IPS-18a (cell line): ENCODE data around the gene EIF2B1.
A peak's percentile ranks its signal among the peaks of the same experiment; 100 is the strongest.

ENCODE experiments used
- H3K27ac ChIP-seq: one replicate; pipeline ENCODE4 v1.5.1; 2013; ENCODE audit warnings: low read length
- H3K27me3 ChIP-seq: one replicate; pipeline ENCODE4 v1.6.1; 2013; ENCODE audit warnings: mild to moderate bottlenecking, low read length; ENCODE audit not compliant: control insufficient read depth, insufficient read depth
- H3K36me3 ChIP-seq: one replicate; pipeline ENCODE4 v1.6.1; 2013; ENCODE audit warnings: low read depth, low read length; ENCODE audit not compliant: control insufficient read depth
- H3K4me1 ChIP-seq: one replicate; pipeline ENCODE4 v1.6.1; 2013; ENCODE audit warnings: low read depth, low read length; ENCODE audit not compliant: control insufficient read depth
- H3K4me3 ChIP-seq: one replicate; pipeline ENCODE4 v1.5.1; 2013; ENCODE audit warnings: low read length
- H3K9ac ChIP-seq: one replicate; pipeline ENCODE4 v1.6.1; 2013; ENCODE audit warnings: mild to moderate bottlenecking, low read length, moderate library complexity
- H3K9me3 ChIP-seq: one replicate; pipeline ENCODE4 v1.6.1; 2013; ENCODE audit warnings: low read depth, low read length; ENCODE audit not compliant: control insufficient read depth

EIF2B1 gene

DNA sequence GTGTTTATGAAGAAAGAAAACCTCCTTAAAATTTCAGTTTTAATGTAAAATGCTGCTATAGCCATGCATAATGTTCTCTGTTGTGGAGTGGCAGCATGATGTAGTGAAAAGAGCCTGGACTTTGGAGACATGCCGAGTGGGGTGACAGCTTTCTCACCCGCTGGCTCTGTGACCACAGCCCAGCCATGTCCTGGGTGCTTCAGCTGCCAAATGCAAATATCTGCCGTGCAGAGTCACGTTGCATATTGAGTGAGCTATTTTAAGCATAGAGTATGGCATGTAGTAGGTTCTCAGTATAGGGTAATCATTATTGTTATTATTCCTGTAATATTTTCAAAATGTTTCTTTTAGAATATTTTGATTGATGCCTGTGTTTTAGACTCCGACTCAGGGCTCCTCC lies 21.9 kb upstream of the EIF2B1 start:
- Histone ChIP-seq H3K9me3 (no peaks in the 10 kb centered on the region), H3K36me3 (peaks cover 31% of the 10 kb centered on the region), H3K27ac (no peak overlapping the region), H3K4me3 (no peak overlapping the region), H3K27me3 (no peaks in the 10 kb centered on the region), H3K4me1 (no peaks in the 10 kb centered on the region), H3K9ac (no peak overlapping the region)

DNA sequence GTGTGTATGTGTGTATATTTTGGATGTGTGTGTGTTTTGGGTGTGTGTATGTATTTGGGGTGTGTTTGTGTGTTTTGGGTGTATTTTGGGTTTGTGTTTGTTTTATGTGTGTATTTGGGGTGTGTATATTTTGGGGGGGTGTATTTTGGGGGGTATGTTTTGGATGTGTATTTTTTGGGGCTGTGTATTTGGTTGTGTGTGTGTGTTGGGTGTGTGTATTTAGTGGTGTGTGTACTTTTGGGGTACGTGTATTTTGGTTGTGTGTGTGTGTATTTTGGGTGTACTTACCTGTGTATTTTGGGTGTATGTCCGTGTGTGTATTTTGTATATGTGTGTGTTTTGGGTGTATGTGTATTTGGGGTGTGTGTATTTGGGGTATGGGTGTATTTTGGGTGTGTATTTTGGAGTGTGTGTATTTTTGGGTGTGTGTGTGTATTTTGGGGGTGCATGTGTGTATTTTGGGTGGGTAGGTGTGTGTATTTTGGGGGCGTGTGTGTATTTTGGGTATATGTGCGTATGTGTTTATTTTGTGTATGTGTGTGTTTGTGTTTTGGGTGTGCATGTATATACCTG lies 20.7 kb upstream of the EIF2B1 start:
- Histone ChIP-seq H3K4me1 (no peaks in the 10 kb centered on the region), H3K9me3 (no peaks in the 10 kb centered on the region), H3K9ac (no peak overlapping the region), H3K27me3 (no peaks in the 10 kb centered on the region), H3K27ac (no peak overlapping the region), H3K36me3 (peaks cover 28% of the 10 kb centered on the region), H3K4me3 (no peak overlapping the region)

DNA sequence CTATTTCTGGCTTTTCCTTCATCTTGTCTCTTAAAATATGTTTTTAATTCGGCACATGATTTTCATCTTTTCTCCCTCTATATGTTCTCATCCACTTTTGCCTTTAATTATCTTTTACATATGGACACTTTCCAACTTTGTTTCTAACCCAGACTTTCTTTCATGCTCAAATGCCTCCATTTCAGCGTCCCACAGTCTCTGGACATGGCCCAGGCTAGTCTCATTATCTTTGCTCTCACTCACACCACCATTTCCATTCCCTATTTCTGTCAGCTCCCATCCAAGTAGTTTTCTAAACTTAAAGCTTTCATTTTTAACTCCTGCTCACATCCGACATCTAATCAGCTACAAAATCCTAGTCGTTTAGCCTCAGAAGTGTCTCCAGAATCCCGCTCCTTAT lies 14.9 kb upstream of the EIF2B1 start:
- Histone ChIP-seq H3K9me3 (no peaks in the 10 kb centered on the region), H3K4me1 (no peaks in the 10 kb centered on the region), H3K4me3 (no peak overlapping the region), H3K27me3 (no peaks in the 10 kb centered on the region), H3K27ac (no peak overlapping the region), H3K36me3 (peaks cover 41% of the 10 kb centered on the region), H3K9ac (no peak overlapping the region)

DNA sequence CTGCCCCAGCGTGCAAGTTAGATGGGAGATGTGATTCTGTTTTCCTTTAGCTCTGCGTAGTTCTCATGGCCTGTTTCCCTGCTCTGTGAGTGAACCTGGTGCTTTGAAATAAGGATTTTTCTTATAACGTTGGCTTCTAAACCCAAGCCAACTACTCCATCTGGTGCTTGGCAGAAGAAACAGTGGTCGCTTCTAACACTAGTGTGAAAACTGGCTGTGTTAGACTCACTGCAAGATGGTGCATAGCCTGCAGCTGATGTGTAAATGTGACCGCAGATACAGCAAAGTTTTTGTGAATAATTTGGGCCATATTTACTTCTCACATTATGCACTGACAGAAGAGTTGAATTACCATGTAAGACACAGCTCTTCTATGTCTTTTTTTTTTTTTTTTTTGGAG lies 12.4 kb upstream of the EIF2B1 start:
- no peaks in the 10 kb centered on the region for H3K4me1 ChIP-seq
- peaks cover 37% of the 10 kb centered on the region for H3K36me3 ChIP-seq
- no peak overlapping the region for H3K27ac ChIP-seq
- H3K27me3 ChIP-seq, result no peaks in the 10 kb centered on the region
- H3K9ac ChIP-seq, result no peak overlapping the region
- H3K9me3 ChIP-seq, result no peaks in the 10 kb centered on the region
- no peak overlapping the region for H3K4me3 ChIP-seq

DNA sequence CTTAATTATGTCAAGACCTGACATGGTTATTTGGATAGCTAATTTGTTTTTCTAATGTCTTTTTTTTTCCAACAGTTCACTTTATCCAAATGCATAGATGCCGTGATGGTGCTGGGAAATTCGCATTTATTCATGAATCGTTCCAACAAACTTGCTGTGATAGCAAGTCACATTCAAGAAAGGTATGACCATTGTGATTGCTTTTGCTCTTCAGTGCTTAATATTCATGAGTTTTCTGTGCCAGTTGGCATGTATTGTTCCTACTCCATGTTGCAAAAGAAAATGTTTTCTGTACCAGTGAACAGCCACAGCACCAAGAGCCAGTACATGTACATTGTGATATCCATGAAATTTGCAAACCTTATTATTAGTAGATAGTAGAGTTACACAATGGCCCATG lies 11.9 kb upstream of the EIF2B1 start:
- Histone ChIP-seq H3K27ac (no peak overlapping the region), H3K36me3 (peaks cover 33% of the 10 kb centered on the region), H3K4me3 (no peak overlapping the region), H3K27me3 (no peaks in the 10 kb centered on the region), H3K9me3 (no peaks in the 10 kb centered on the region), H3K4me1 (no peaks in the 10 kb centered on the region), H3K9ac (no peak overlapping the region)

DNA sequence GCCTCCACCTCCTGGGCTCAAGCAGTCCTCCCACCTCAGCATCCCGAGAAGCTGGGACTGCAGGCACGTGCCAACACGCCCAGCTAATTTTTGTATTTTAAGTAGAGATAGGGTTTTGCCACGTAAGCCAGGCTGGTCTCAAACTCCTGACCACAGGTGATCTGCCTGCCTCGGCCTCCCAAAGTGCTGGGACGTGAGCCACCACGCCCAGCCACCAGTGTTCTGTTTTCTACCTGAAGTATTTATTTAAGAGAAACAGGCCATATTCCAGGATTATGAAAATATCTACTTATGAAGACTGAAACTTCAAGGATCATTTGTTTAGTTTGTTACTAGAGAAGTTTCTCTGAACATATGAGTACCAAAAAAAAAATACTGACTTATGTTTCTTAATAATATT lies 10.4 kb upstream of the EIF2B1 start:
- Histone ChIP-seq H3K4me1 (no peaks in the 10 kb centered on the region), H3K27ac (no peak overlapping the region), H3K9ac (no peak overlapping the region), H3K27me3 (no peaks in the 10 kb centered on the region), H3K9me3 (no peaks in the 10 kb centered on the region), H3K36me3 (peaks cover 30% of the 10 kb centered on the region), H3K4me3 (no peak overlapping the region)

DNA sequence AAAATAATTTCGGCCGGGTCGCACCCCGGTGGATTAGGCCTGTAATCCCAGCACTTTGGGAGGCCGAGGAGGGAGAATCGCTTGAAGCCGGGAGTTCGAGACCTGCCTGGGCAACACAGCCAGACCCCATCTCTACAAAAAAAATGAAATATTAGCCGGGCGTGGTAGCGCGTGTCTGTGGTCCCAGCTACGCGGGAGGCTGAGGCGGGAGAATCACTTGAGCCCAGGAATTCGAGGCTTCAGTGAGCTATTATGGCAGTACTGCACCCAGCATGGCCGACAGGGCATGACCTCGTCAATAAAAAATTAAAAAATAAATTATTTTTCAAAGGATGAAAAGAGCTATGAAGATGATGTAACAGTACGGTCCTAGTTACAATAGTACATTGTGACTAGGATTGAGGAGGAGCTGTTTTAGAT lies 666 bp upstream of the EIF2B1 start:
- no peaks in the 10 kb centered on the region for H3K27me3 ChIP-seq
- no peaks in the 10 kb centered on the region for H3K9me3 ChIP-seq
- peak overlapping the region; percentile 100 for H3K4me3 ChIP-seq
- peaks cover 16% of the 10 kb centered on the region for H3K36me3 ChIP-seq
- H3K4me1 ChIP-seq, result peaks cover 5% of the 10 kb centered on the region
- H3K9ac ChIP-seq, result peak overlapping the region; percentile 99
- peak overlapping the region; percentile 96 for H3K27ac ChIP-seq

DNA sequence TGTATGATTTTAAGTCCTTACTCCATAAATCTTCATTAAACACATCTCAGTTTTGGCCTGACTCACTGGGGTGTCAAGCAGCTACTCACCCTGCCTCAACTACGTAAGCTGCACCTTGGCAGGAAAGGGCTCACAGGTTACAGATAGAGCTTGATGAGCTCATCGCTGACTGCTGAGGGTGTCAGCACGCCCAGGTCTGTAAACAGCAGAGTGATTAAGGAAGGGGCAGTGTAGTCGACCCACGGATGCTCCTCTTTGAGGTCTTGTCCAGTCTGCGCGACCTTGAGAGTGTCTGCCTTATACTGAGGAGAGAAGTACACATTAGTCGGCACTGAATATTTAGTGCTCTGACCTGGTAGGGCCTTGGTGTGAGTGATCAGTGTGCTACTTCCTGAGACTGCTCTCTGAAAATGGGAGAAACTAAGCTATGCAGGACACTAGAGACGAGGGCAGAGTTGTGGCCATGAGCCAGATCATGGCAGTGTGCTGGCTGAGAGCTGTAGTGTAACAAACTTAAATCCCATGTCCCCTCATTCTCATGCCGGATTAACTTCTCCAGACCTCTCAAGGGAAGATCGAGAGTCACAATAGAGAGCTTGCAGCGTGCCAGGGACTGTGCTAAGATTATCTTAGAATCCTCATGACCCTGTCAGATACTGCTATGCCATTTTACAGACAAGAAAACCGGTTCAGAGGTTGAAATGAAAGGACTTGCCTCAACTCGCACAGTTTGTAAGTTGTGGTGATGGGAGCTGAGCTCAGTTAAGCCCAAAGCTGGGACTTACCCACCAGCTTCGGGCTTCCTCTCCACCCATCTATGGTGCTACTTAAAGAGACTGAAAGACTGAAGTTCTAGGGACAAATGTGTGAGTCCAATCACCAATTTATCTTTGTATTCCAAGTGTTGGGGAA lies 11.6 kb downstream of the EIF2B1 start:
- Histone ChIP-seq H3K9ac (no peak overlapping the region), H3K4me1 (no peaks in the 10 kb centered on the region), H3K27ac (no peak overlapping the region), H3K27me3 (no peaks in the 10 kb centered on the region), H3K9me3 (no peaks in the 10 kb centered on the region), H3K4me3 (no peak overlapping the region), H3K36me3 (peaks cover 71% of the 10 kb centered on the region)

DNA sequence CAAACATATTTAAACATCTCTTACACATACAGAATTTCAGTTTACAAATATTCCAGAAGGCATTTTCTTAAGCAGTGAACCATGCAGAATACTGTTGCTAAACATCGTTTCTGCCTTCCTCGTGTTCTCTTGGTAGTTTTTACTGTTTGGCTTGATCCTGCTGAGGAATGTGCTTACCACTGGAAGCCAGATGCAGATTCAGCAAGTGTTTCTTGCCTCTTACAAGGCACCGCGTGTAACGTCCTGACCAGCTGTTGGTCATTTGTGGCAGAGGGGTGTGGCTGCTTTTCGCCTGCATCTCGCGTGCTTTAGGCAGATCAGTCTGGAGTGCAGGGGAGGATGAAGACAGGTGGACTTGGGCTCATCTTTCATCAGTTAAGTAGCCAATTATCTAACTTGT lies 12.4 kb downstream of the EIF2B1 start:
- Histone ChIP-seq H3K4me3 (no peak overlapping the region), H3K36me3 (peaks cover 71% of the 10 kb centered on the region), H3K27ac (no peak overlapping the region), H3K4me1 (no peaks in the 10 kb centered on the region), H3K9me3 (no peaks in the 10 kb centered on the region), H3K27me3 (no peaks in the 10 kb centered on the region), H3K9ac (no peak overlapping the region)

DNA sequence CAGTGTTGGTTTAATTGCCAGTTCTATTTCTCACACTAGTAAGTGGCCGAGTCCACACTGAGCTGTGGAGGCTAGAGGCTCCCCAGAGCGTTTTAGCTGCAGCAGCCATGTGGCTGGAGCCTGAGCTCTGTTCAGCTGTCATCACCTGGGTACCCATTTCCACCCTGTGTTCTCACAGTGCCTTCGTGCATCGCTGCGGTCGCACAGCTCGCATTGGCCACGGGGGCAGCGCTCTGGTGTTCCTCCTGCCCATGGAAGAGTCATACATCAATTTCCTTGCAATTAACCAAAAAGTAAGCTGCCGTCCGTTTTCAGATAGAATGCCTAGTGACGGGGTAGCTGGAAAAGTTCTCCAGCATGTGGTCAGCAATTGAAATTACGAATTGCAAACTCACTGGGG lies 15.9 kb downstream of the EIF2B1 start:
- Histone ChIP-seq H3K36me3 (peaks cover 93% of the 10 kb centered on the region), H3K4me3 (no peak overlapping the region), H3K4me1 (no peaks in the 10 kb centered on the region), H3K27me3 (no peaks in the 10 kb centered on the region), H3K27ac (no peak overlapping the region), H3K9me3 (no peaks in the 10 kb centered on the region), H3K9ac (no peak overlapping the region)

DNA sequence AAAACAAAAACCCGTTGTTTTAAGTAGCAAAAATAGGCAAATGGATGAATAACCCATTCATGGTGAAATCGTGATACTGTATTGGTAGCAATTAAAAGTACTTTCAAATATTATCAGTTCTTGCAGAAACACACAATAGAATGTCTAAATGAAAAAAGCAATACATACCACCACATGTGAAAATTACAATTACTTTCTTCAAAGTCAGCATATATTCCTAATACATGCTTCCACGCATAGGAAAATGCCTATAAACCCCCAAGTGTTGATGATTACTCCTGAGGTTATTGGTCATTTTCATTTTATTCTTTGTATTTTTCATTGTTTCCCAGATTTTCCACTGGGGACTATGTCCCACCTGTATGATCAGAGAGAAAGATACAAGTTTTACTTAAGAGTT lies 16.3 kb downstream of the EIF2B1 start:
- H3K9me3 ChIP-seq, result no peaks in the 10 kb centered on the region
- H3K4me1 ChIP-seq, result no peaks in the 10 kb centered on the region
- H3K27ac ChIP-seq, result no peak overlapping the region
- peaks cover 93% of the 10 kb centered on the region for H3K36me3 ChIP-seq
- no peak overlapping the region for H3K4me3 ChIP-seq
- H3K27me3 ChIP-seq, result no peaks in the 10 kb centered on the region
- H3K9ac ChIP-seq, result no peak overlapping the region

DNA sequence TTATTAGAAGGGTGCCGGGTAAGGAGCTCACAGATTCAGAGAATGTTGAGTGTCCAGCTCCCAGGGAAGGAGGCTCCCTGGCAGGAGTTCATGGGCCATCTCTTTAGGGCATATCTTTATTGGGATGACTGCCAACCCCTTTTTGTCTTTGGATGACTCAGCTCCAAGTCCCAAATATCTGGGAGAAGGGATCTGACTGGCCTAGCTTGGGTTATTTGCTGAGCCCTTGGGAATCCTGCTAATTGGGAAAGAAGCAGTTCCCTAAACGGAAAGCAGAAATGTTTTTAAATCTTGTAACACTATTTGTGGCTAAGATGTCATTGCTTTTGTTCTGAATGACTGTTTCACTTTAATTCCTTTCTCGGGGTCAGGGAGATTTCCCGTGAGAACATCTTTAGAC lies 19.0 kb downstream of the EIF2B1 start:
- Histone ChIP-seq H3K36me3 (peaks cover 90% of the 10 kb centered on the region), H3K9ac (no peak overlapping the region), H3K4me3 (no peak overlapping the region), H3K27me3 (no peaks in the 10 kb centered on the region), H3K9me3 (no peaks in the 10 kb centered on the region), H3K27ac (no peak overlapping the region), H3K4me1 (no peaks in the 10 kb centered on the region)
